AG04449 (cell line): ENCODE results near the gene MBNL1.
"Not testable (repeated sequence)": the region's sequence is repeated elsewhere in the genome, so short reads cannot be mapped to it uniquely, and the experiment has no call there.

Experiments
- CTCF ChIA-PET: fragments of 350-600 bp; formaldehyde crosslinking; extraction: SDS; loops from one replicate; lab custom pipeline; 2021; ENCODE audit warnings: antibody characterized with exemption; lab: Yijun Ruan, JAX
- POLR2A ChIA-PET: fragments of 400-600, 350-600 bp; formaldehyde crosslinking; extraction: SDS; loops from one replicate; lab custom pipeline; 2020; ENCODE audit warnings: antibody characterized with exemption, inconsistent platforms; lab: Yijun Ruan, JAX
- DNase-seq: peaks from one replicate; pipeline ENCODE4 v3.0.0-alpha.2; 2010; ENCODE audit warnings: low read depth, low spot score
- H3K4me3 ChIP-seq: 2 replicates; pipeline ENCODE4 v1.5.1; 2011; ENCODE audit warnings: low read depth, mild to moderate bottlenecking, control low read depth, low read length
- TF ChIP-seq, protein P1 (sequence below): IDR thresholded peaks from one replicate; pipeline ENCODE4 v1.5.1; 2011; ENCODE audit warnings: mild to moderate bottlenecking, moderate library complexity, low read length, control low read depth, inconsistent platforms; ENCODE audit not compliant: insufficient read depth; ENCODE audit errors: missing control alignments

Gene MBNL1

DNA sequence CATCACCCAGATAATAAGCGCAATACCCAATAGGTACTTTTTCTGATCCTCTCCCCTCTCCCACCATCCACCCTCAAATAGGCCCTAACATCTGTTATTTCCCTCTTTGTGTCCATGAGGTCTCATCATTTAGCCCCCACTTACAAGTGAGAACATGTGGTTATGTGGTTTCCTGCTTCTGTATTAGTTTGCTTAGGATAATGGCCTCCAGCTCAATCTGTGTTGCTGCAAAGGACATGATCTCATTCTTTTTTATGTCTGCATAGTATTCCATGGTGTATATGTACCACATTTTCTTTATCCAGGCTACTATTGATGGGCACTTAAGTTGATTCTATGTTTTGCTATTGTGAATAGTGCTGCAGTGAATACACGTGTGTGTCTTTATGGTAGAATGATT, 165.4 kb downstream of the MBNL1 start:
- CTCF ChIA-PET: no interaction called here
- POLR2A ChIA-PET: no interaction called here
- H3K4me3 ChIP-seq: no peak overlapping the region
- TF ChIP-seq, protein P1, sequence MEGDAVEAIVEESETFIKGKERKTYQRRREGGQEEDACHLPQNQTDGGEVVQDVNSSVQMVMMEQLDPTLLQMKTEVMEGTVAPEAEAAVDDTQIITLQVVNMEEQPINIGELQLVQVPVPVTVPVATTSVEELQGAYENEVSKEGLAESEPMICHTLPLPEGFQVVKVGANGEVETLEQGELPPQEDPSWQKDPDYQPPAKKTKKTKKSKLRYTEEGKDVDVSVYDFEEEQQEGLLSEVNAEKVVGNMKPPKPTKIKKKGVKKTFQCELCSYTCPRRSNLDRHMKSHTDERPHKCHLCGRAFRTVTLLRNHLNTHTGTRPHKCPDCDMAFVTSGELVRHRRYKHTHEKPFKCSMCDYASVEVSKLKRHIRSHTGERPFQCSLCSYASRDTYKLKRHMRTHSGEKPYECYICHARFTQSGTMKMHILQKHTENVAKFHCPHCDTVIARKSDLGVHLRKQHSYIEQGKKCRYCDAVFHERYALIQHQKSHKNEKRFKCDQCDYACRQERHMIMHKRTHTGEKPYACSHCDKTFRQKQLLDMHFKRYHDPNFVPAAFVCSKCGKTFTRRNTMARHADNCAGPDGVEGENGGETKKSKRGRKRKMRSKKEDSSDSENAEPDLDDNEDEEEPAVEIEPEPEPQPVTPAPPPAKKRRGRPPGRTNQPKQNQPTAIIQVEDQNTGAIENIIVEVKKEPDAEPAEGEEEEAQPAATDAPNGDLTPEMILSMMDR: no peak
- DNase-seq: no peak

DNA sequence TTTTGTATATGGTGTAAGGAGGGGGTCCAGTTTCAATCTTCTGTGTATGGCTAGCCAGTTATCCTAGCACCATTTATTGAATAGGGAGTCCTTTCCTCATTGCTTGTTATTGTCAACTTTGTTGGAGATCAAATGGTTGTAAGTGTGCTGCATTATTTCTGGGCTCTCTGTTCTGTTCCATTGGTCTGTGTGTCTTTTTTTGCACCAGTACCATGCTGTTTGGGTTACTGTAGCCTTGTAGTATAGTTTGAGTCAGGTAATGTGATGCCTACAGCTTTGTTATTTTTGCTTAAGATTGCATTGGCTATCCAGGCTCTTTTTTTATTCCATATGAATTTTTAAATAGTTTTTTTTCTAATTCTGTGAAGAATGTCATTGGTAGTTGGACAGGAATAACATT, 166.5 kb downstream of the MBNL1 start:
- POLR2A ChIA-PET, CTCF ChIA-PET, H3K4me3 ChIP-seq, DNase-seq: not testable (repeated sequence)

DNA sequence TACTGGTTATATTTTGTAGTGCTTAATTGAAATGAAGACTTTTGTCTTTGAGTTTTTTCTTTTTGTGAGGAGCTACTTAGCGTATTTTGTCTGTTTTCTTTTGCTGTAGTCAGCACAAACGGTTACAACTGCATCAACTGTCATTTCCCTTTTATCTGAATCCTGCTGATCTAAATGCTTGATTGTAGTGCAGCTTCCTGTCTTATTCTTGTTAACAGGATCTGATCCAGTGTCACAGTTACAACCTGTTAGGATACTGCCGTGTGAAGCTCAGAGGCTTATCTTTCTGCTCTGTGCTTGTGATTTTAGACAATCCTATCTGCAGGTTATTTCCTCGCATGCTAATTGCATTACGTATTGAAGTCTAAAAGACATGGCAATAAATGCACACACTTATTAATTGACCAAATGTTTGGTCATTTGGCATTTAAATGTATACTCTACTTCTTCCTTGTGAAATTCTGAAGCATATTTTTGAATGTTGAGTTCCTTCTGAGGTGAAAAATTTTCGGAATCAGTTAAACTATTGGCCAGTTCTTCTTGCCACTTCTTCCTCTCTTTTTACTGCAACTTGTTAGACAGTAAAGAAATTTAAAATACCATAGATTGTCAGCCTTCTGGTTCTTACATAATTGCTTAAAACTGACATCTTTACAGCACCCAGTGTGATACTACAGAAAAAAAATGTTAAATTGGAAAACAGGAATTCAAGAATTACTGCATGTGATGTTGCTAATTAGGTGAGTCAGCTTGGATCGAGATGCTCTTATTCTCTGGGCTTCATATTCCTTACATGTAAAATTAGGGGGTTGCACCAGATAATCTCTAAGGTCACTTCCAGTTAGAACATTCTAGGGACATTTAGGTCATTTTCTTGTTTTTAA, 168.2 kb downstream of the MBNL1 start:
- TF ChIP-seq, protein P1: no peak
- CTCF ChIA-PET: no interaction called here
- POLR2A ChIA-PET: no interaction called here
- no peak for DNase-seq
- H3K4me3 ChIP-seq: no peak overlapping the region

DNA sequence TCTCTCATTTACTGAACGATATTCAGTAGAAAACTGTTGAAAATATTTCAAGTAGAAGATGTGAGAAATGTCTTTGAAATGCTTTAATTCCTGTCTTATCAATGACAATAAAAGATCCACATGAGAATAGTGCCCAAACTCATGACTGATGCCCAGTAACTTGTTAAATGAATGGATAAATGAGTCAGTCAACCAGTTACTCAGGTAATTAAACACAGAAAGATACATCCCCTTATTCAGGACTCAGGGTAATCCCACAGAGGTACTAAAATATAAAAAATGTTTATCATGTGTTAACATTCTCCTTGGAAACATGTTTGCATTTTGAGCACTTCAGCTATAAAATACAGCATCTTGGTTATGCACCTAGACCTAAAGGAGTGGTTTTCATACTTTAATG, 169.5 kb downstream of the MBNL1 start:
- no peak overlapping the region for H3K4me3 ChIP-seq
- ChIA-PET POLR2A (no interaction called here), CTCF (interaction anchor here (0.7 kb wide), 1 partner anchor 10 kb away, joined by 3 read pairs; no protein-coding TSS in a partner anchor)
- no peak for DNase-seq
- TF ChIP-seq, protein P1: no peak

DNA sequence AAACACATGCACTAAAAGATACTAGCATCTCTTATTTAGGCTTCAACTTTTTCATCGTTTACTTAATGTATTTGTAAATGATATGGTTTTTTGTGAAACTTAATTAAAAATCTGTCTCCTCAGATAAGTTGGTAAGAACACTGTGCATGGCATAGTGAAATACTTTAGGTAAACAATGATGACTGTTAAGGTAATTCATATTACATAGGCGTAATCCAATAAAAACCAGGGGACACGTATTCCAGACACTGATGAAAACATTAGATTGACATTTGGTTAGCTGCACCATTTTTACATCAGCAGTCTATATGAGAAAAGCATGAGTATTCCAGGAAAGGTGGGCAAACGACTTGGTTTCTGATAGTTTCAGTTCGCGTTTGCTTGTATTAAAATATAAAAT, 170.0 kb downstream of the MBNL1 start:
- CTCF ChIA-PET: interaction anchor here (0.7 to 1.5 kb wide), 2 partner anchors 9 to 366 kb away, joined by 3 read pairs; no protein-coding TSS in a partner anchor
- POLR2A ChIA-PET: no interaction called here
- TF ChIP-seq, protein P1: no peak

DNA sequence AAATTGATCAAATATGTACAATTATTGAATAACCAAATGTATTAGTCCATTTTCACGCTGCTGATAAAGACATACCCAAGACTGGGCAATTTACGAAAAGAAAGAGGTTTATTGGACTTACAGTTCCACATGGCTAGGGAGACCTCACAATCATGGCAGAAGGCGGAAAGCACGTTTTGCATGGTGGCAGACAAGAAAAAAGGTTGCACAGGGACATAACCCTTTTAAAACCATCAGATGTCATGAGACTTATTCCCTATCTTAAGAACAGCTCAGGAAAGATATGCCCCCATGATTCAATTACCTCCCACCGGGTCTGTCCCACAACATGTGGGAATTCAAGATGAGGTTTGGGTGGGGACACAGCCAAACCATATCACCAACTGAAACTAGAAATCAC, 171.5 kb downstream of the MBNL1 start:
- DNase-seq, H3K4me3 ChIP-seq, POLR2A ChIA-PET: not testable (repeated sequence)
- CTCF ChIA-PET: interaction anchor here (1.2 to 1.5 kb wide), 2 partner anchors 171 to 368 kb away, joined by 3 read pairs; partner anchors contain the start of gene MBNL1

More for the DNA sequence above, 170.0 kb downstream of the MBNL1 start:
- no peak overlapping the region for H3K4me3 ChIP-seq
- no peak for DNase-seq

DNA sequence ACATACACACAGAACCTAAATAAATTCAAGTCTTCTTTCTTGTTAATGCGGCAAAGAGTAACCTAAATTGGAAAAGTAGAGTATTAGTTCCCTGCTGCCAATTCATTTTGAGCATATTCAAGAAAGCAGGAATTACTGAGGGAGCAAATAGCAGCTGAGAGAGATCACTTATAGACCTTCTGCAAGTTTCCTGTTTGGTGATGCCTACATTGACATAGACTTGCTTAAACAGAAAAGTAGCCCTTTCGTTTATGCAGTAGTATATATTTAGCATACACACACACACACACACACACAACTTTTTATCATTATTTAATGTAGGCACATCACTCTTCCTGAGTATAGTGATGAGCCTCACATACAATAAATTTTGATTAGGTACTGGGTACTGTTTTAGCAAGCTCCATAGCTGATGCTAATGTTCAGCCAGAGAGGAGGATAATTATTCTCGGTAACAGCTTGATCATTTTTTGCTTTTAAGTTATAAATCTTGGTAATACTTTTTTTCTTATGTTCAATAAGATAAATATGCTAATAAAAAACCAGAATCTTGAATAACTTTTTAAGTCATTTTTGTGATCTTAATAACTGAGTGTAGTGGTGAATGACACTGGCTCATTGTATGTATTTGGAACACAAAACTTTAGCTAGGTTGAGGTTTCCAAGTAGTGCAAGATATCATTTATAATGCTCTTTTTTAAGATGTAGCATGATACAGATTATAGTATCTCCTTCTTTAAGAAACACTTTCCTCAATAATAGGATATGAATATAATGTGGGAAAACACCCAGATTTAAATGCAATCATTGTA, 174.7 kb downstream of the MBNL1 start:
- TF ChIP-seq, protein P1: no peak
- CTCF ChIA-PET: interaction anchor here (0.9 to 3.9 kb wide), 16 partner anchors 7 to 427 kb away, joined by 3 to 27 read pairs (median 4); no protein-coding TSS in a partner anchor
- H3K4me3 ChIP-seq: no peak overlapping the region
- POLR2A ChIA-PET: interaction anchor here (0.7 kb wide), 1 partner anchor 402 kb away, joined by 5 read pairs; no protein-coding TSS in a partner anchor
- no peak for DNase-seq
